ENCODE measurements around the gene MAGEA2. TPM values are rescaled to one million over a fixed set of nuclear protein-coding genes. Genes with fewer than 3 reads are reported as not detected.
"Not testable (repeated sequence)": the region's sequence is repeated elsewhere in the genome, so short reads cannot be mapped to it uniquely, and the experiment has no call there.

The MAGEA2 gene
- total RNA-seq, result not detected

DNA sequence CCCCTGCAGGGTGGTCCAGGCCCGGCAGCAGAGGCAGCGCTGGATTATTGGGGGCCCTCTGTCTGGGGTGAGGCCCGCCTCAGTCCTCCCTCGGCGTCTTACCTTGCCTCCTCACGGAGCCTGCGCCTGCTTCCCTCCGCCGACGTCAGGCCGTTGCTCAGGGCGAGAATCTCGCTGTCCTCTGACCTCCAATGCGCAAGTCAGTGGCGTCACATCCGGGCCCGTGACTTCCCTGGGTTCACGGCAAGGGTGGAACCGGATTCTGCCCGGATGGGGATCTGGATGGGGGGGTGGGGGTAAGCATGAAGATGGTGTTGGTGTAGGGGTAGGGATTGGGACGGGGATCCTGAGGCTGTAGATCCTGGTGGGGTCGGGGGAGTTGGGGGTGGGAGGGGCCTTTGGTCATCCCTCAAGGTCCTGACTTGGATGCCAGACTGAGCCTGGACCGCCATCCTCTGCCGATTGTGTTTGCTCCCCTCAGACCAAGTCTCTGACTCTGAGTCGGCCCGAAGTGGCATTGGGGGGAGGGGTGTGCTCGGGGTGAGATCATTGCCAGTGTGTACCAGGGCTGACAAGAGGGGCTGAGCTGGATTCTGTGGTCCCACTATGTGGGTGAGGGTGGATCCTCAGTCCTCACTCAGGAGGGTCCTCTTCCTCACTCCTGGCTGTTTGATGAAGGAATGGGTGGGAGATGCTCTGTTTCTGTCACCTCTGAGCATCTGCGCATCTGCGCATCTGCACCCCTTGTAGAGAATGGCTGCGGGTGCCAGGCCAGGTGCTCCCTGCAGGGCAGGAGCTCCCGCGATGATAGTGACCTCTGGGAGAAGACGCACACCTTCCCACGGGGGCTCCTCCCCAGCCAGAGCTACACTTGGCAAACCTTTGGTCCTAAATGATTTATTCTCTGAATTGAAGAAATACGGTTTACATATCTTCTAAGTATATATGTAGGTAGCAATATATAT, at the start of gene MAGEA2:
MAGEA2 (minus strand) TSS at position 157 of the 965 bp plus-strand sequence. CDS start 2,479 bp downstream, outside the sequence.
- H3K27ac ChIP-seq; H3K27me3 ChIP-seq; H3K4me1 ChIP-seq; H3K9me3 ChIP-seq; H3K36me3 ChIP-seq; H3K4me3 ChIP-seq; DNase-seq (ENCODE audit: low spot score): not testable (repeated sequence)

- no peaks in the 10 kb centered on the region for H3K4me1 ChIP-seq
- H3K4me3 ChIP-seq, result no peak overlapping the region
- H3K36me3 ChIP-seq, result no peaks in the 10 kb centered on the region
- TF ChIP-seq, protein P1, sequence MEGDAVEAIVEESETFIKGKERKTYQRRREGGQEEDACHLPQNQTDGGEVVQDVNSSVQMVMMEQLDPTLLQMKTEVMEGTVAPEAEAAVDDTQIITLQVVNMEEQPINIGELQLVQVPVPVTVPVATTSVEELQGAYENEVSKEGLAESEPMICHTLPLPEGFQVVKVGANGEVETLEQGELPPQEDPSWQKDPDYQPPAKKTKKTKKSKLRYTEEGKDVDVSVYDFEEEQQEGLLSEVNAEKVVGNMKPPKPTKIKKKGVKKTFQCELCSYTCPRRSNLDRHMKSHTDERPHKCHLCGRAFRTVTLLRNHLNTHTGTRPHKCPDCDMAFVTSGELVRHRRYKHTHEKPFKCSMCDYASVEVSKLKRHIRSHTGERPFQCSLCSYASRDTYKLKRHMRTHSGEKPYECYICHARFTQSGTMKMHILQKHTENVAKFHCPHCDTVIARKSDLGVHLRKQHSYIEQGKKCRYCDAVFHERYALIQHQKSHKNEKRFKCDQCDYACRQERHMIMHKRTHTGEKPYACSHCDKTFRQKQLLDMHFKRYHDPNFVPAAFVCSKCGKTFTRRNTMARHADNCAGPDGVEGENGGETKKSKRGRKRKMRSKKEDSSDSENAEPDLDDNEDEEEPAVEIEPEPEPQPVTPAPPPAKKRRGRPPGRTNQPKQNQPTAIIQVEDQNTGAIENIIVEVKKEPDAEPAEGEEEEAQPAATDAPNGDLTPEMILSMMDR (IDR thresholded peaks at IDR 0.05), result no peak
- H3K27ac ChIP-seq, result no peak overlapping the region
- no peak for DNase-seq (ENCODE audit: low spot score)
- no peaks in the 10 kb centered on the region for H3K27me3 ChIP-seq
- H3K9me3 ChIP-seq, result no peaks in the 10 kb centered on the region
Measured at GRCh38 chrX:152798945-152799344, 45.3 kb upstream of the MAGEA2 start.

DNA sequence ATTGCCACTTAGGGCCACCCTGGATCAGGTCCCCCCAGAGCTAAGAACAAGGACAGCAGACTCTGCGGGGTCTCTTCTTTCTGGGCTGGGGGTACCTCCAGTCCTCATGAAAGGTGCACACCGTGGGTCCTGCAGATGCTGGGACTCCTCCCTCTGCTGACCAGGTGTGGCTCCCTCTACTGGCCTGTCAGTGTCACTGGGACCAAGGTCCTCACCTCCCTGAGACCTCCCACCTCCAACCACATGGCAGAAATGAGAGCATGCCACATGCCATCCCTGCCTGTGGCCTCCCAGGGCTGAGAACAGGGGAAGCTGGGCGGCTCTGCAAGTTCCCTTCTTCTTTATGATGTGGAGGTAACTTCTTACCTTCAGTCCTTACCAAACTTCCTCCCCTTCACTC, 33.4 kb upstream of the MAGEA2 start:
- H3K27ac ChIP-seq, H3K4me3 ChIP-seq: not testable (repeated sequence)

GRCh38 chrX:152769549-152770289, 16.1 kb upstream of the MAGEA2 start, which contains the start of gene MAGEA6:
MAGEA6 (minus strand) TSS chrX:152769689; CDS start chrX:152767650, 2,039 bp downstream.
- H3K4me3 ChIP-seq; H3K9me3 ChIP-seq; H3K27ac ChIP-seq; H3K27me3 ChIP-seq; DNase-seq (ENCODE audit: low spot score); H3K36me3 ChIP-seq; H3K4me1 ChIP-seq: not testable (repeated sequence)

More for the DNA sequence above, 33.4 kb upstream of the MAGEA2 start:
- not testable (repeated sequence) for H3K36me3 ChIP-seq; H3K4me1 ChIP-seq; DNase-seq (ENCODE audit: low spot score); H3K9me3 ChIP-seq; H3K27me3 ChIP-seq

GRCh38 chrX:152766562-152766961, 12.9 kb upstream of the MAGEA2 start:
- not testable (repeated sequence) for H3K27me3 ChIP-seq; H3K4me1 ChIP-seq; H3K9me3 ChIP-seq; DNase-seq (ENCODE audit: low spot score); H3K27ac ChIP-seq; H3K36me3 ChIP-seq; H3K4me3 ChIP-seq

- H3K4me1 ChIP-seq; H3K27ac ChIP-seq; H3K4me3 ChIP-seq; H3K9me3 ChIP-seq; H3K27me3 ChIP-seq; H3K36me3 ChIP-seq; DNase-seq (ENCODE audit: low spot score): not testable (repeated sequence)
Measured at GRCh38 chrX:152761582-152761981, 7.9 kb upstream of the MAGEA2 start.

GRCh38 chrX:152759544-152759943, 5.9 kb upstream of the MAGEA2 start:
- peak; percentile 36 for DNase-seq (ENCODE audit: low spot score)
- H3K27me3 ChIP-seq, H3K4me1 ChIP-seq, H3K36me3 ChIP-seq, H3K4me3 ChIP-seq, H3K27ac ChIP-seq, H3K9me3 ChIP-seq: not testable (repeated sequence)

- H3K4me3 ChIP-seq; H3K27ac ChIP-seq; H3K36me3 ChIP-seq; DNase-seq (ENCODE audit: low spot score); H3K27me3 ChIP-seq; H3K9me3 ChIP-seq; H3K4me1 ChIP-seq: not testable (repeated sequence)
Measured at GRCh38 chrX:152758918-152759317, 5.3 kb upstream of the MAGEA2 start, which contains the start of gene CSAG3. CSAG3 (plus strand) TSS chrX:152759218.

- not testable (repeated sequence) for H3K4me1 ChIP-seq; H3K27me3 ChIP-seq; H3K4me3 ChIP-seq; H3K36me3 ChIP-seq; DNase-seq (ENCODE audit: low spot score); H3K9me3 ChIP-seq; H3K27ac ChIP-seq
Measured at GRCh38 chrX:152754871-152755270, 1.2 kb upstream of the MAGEA2 start.
